Vagina (tissue), 2 donors: Measurements from ENCODE around the gene SCGB3A1.

ENCODE experiments used
- CTCF ChIP-seq, 3 experiments: fragments of 450-650 bp in 2 of 3; fragments of 200-600 bp in 1 of 3; sonication (generic) in 1 of 3; IDR thresholded peaks; one replicate each; pipeline ENCODE4 v1.5.1; 2017 to 2019; ENCODE audit warnings: antibody characterized with exemption in 3 of 3, mild to moderate bottlenecking in 2 of 3, moderate library complexity in 2 of 3
- POLR2A ChIP-seq, 2 donors: fragments of 450-650 bp; IDR thresholded peaks; one replicate each; pipeline ENCODE4 v1.6.1; 2017; ENCODE audit warnings: antibody characterized with exemption in 2 of 2, mild to moderate bottlenecking in 2 of 2, moderate library complexity in 2 of 2

DNA sequence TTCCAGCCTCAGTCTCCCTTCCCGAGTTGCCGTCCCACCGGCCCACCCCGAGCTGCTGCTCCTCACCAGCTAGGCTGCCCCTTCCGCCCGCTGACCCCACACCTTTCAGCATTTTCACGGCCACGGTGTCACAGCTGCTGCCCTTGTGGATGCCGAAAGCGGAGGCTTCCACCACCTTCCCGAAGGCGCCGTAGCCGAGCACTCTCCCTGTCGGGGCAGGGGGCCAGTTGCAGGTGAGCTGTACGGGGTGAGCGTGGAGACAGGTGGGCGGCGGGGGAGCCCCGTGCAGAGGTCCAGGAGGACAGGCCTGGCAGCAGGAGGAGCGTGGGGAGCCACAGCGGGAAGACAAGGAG is 28.2 kb upstream of the SCGB3A1 start:
- TF ChIP-seq CTCF (IDR thresholded peaks at IDR 0.05), result no peak
- TF ChIP-seq POLR2A (IDR thresholded peaks at IDR 0.05), result no peak
